ENCODE measurements around the gene TSPAN9. TPM values are rescaled to one million over a fixed set of nuclear protein-coding genes. Genes with fewer than 3 reads are reported as not detected.
A peak's percentile ranks its signal among the peaks of the same experiment; 100 is the strongest.

Gene TSPAN9
- total and polyA plus RNA-seq, 8 donors: 1.4 to 58.3 (median 7.9) TPM

- no peak overlapping the region for H3K27ac ChIP-seq
- DNase-seq: no peak
- TF ChIP-seq POLR2A (IDR thresholded peaks at IDR 0.05) (no peak), EP300 (IDR thresholded peaks at IDR 0.05) (no peak), POLR2AphosphoS5 (IDR thresholded peaks at IDR 0.05) (no peak)
- TF ChIP-seq, protein P1, sequence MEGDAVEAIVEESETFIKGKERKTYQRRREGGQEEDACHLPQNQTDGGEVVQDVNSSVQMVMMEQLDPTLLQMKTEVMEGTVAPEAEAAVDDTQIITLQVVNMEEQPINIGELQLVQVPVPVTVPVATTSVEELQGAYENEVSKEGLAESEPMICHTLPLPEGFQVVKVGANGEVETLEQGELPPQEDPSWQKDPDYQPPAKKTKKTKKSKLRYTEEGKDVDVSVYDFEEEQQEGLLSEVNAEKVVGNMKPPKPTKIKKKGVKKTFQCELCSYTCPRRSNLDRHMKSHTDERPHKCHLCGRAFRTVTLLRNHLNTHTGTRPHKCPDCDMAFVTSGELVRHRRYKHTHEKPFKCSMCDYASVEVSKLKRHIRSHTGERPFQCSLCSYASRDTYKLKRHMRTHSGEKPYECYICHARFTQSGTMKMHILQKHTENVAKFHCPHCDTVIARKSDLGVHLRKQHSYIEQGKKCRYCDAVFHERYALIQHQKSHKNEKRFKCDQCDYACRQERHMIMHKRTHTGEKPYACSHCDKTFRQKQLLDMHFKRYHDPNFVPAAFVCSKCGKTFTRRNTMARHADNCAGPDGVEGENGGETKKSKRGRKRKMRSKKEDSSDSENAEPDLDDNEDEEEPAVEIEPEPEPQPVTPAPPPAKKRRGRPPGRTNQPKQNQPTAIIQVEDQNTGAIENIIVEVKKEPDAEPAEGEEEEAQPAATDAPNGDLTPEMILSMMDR (IDR thresholded peaks at IDR 0.05): no peak
- no peaks in the 10 kb centered on the region for H3K9me3 ChIP-seq
- H3K4me3 ChIP-seq: no peak overlapping the region
- no peaks in the 10 kb centered on the region for H3K27me3 ChIP-seq
- intact Hi-C loops (cut with DNase I; ENCODE audit: low total_unique reads): no loop called here
- 91 to 94% (median 92%) methylated on average over 13 of the region's 13 CpGs for WGBS, 5 donors
- H3K36me3 ChIP-seq: no peaks in the 10 kb centered on the region
- peaks cover 0 to 19% (median 12%) of the 10 kb centered on the region in 4 donors for H3K4me1 ChIP-seq
Observed at GRCh38 chr12:3263282-3263681, 186.1 kb downstream of the TSPAN9 start.

- WGBS, 5 donors: 82 to 92% (median 85%) methylated on average over 29 to 35 of the region's 35 CpGs
- no peaks in the 10 kb centered on the region for H3K9me3 ChIP-seq
- TF ChIP-seq, protein P1 (IDR thresholded peaks at IDR 0.05): no peak
- TF ChIP-seq POLR2AphosphoS5 (IDR thresholded peaks at IDR 0.05): no peak
- TF ChIP-seq EP300 (IDR thresholded peaks at IDR 0.05): no peak
- TF ChIP-seq POLR2A (IDR thresholded peaks at IDR 0.05): no peak
- no peaks in the 10 kb centered on the region for H3K27me3 ChIP-seq
- no peak overlapping the region for H3K27ac ChIP-seq
- peak in 1 of 2 donors; percentile 55 for DNase-seq
- no peaks in the 10 kb centered on the region for H3K36me3 ChIP-seq
- intact Hi-C loops (cut with DNase I; ENCODE audit: low total_unique reads): no loop called here
- H3K4me1 ChIP-seq: peaks cover 0 to 19% (median 12%) of the 10 kb centered on the region in 4 donors
- no peak overlapping the region for H3K4me3 ChIP-seq
Observed at GRCh38 chr12:3263939-3264922, 187.1 kb downstream of the TSPAN9 start.

DNA sequence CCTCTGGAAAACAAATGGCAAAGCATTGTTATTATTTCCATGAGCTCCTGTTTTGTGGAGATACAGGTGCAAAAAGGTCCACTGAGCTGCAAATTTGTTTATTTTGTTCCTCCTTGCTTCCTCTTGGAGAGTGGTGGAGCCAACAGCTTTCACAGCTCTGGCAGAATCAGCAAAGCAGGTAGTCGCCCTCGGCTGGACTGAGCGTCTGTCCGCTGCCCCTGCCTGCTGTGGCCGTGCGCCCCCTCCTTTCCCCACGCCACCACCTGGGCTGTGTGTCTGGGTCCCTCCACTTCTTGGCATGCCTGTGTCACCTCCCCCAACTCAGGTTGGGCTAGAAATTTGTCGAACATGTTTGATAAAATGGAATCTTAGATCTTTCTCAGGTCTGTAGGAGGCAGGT, 188.2 kb downstream of the TSPAN9 start:
- TF ChIP-seq, protein P1 (IDR thresholded peaks at IDR 0.05): no peak
- TF ChIP-seq POLR2AphosphoS5 (IDR thresholded peaks at IDR 0.05): no peak
- TF ChIP-seq EP300 (IDR thresholded peaks at IDR 0.05): no peak
- TF ChIP-seq POLR2A (IDR thresholded peaks at IDR 0.05): no peak
- Histone ChIP-seq H3K36me3 (no peaks in the 10 kb centered on the region), H3K9me3 (no peaks in the 10 kb centered on the region), H3K4me3 (no peak overlapping the region), H3K4me1 (peaks cover 0 to 19% (median 12%) of the 10 kb centered on the region in 4 donors), H3K27ac (no peak overlapping the region), H3K27me3 (no peaks in the 10 kb centered on the region)
- no peak for DNase-seq
- WGBS, 5 donors: 90 to 96% (median 93%) methylated on average over 8 of the region's 8 CpGs
- intact Hi-C loops (cut with DNase I; ENCODE audit: low total_unique reads): no loop called here

DNA sequence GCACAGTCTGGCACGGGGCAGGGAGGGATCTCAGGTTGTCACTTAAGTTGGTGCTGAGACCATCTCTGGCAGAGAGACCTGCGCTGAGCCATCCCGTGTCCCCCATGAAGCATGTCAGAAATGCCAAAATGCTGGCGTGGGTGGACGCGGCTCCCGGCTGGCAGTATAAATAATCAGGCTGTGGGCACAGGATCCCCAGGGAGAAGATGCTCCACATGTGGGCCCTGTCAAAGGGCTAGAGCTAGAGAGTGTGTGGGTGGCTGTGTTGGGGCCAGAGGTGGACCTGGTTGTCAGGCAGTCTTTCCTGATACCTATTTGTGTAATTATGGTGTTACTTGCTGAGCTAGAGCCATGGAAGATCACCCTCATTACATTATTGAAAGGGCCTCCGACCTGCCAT, 189.5 kb downstream of the TSPAN9 start:
- DNase-seq: no peak
- H3K27me3 ChIP-seq: no peaks in the 10 kb centered on the region
- no peak overlapping the region for H3K27ac ChIP-seq
- no peaks in the 10 kb centered on the region for H3K9me3 ChIP-seq
- WGBS, 5 donors: 80 to 93% (median 84%) methylated on average over 8 of the region's 8 CpGs
- H3K36me3 ChIP-seq: no peaks in the 10 kb centered on the region
- no peak overlapping the region for H3K4me3 ChIP-seq
- intact Hi-C loops (cut with DNase I; ENCODE audit: low total_unique reads): no loop called here
- H3K4me1 ChIP-seq: peaks cover 0 to 13% (median 9%) of the 10 kb centered on the region in 4 donors
- TF ChIP-seq EP300 (IDR thresholded peaks at IDR 0.05) (no peak), POLR2AphosphoS5 (IDR thresholded peaks at IDR 0.05) (no peak), POLR2A (IDR thresholded peaks at IDR 0.05) (no peak)
- TF ChIP-seq, protein P1 (IDR thresholded peaks at IDR 0.05): no peak
